ENCODE results near the gene MAEA. TPM values are rescaled to one million over a fixed set of nuclear protein-coding genes. Genes with fewer than 3 reads are reported as not detected.
A peak's percentile ranks its signal among the peaks of the same experiment; 100 is the strongest.

The MAEA gene
- total and polyA plus RNA-seq, 10 of the 15 experiments (the other 5 are each of a cell fraction or from before 2014, with no cell fraction given): 3.6 to 67.1 (median 54.6) TPM

DNA sequence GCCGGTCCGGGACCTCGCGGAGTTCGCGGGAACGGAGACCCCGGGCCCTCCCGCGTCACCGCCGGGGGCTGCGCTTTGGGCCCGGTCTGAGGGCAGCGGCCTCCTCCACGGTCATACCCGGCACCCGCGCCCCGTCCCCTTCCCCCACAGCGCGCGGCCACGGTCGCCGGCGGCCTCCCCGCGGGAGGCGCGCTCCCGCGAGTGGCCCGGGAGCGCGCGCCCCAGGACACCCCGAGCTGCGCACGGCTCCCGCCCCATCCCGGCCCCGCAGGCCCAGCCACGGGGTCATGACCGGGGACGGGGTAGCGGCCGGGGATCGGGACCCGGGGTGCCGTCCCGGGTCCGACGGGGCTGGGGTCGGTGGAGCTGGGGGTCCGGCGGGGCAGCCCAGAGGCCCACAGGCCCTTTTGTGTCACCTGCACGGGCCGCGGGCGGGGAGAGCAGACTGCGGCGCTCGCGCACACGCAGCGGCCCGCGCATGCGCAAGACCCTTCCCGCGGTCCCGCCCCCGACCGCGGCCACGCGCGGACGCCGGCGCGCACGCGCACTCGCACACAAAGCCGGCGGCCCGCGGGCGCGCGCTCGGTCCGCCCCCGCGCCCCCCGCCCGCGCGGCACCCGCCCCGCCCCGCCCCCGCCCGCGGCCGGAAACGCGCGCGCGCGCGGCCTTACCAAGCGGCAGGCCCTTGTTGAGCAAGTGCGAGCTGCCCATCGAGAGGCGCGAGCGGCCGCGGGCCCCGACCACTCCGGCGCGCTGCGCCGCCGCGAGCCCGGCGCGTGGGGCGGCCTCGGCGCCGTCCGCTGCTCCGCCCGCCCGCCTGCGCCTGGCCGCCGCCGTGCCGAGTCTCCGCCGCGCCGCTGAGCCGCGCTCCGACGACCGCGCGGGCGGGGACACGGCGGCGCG lies 41.2 kb upstream of the MAEA start, which contains the start of gene CTBP1 (continued):
- TF ChIP-seq ETV6 (conservative IDR thresholded peaks at IDR 0.05 in 1 of 2, IDR thresholded peaks at IDR 0.05 in 1 of 2; ENCODE audit: borderline replicate concordance in 1 of 2, low read depth in 1 of 2) (no peak), HCFC1 (IDR thresholded peaks at IDR 0.05; ENCODE audit: low read length) (no peak; the same call in 1 of the 2 replicates), MXI1 (IDR thresholded peaks at IDR 0.05; ENCODE audit: low read depth, low read length) (peak; percentile 37; the same call in 1 of the 2 replicates), POLR2AphosphoS5 (IDR thresholded peaks at IDR 0.05; ENCODE audit: low read length) (peak; percentile 50; the same call in 1 of the 2 replicates), HDAC2 (IDR thresholded peaks at IDR 0.05) (no peak), CBX5 (IDR thresholded peaks at IDR 0.05; ENCODE audit: low read depth) (no peak), NFXL1 (IDR thresholded peaks at IDR 0.05; ENCODE audit: borderline replicate concordance) (peak; percentile 16; the same call in 1 of the 2 replicates), LARP7 (IDR thresholded peaks at IDR 0.05) (peak; percentile 87; the same call in 1 of the 2 replicates), TAF1 (IDR thresholded peaks at IDR 0.05; ENCODE audit: borderline replicate concordance, low read depth, low read length) (no peak), CEBPB (IDR thresholded peaks at IDR 0.05; ENCODE audit: borderline replicate concordance in 1 of 2, low read depth in 2 of 2, low read length in 2 of 2) (no peak), RBBP5 (conservative IDR thresholded peaks at IDR 0.05) (no peak), ZNF217 (IDR thresholded peaks at IDR 0.05) (peak; percentile 48; the same call in 1 of the 2 replicates), ZNF207 (IDR thresholded peaks at IDR 0.05; ENCODE audit: borderline replicate concordance) (peak; percentile 72; the same call in 1 of the 2 replicates), KDM1A (IDR thresholded peaks at IDR 0.05; ENCODE audit: borderline replicate concordance) (no peak), ZNF24 (IDR thresholded peaks at IDR 0.05) (no peak), BHLHE40 (IDR thresholded peaks at IDR 0.05; ENCODE audit: borderline replicate concordance in 1 of 2, low read depth in 2 of 2, low read length in 1 of 2) (peak; percentile 69 to 94), SP1 (IDR thresholded peaks at IDR 0.05; ENCODE audit: low read depth, low read length) (peak; percentile 15), YY1 (IDR thresholded peaks at IDR 0.05; ENCODE audit: low read depth, low read length) (peak; percentile 22; the same call in 1 of the 2 replicates), NBN (IDR thresholded peaks at IDR 0.05) (no peak), KLF5 (IDR thresholded peaks at IDR 0.05; ENCODE audit: partially characterized antibody) (peak; percentile 71)
- TF ChIP-seq, protein P1, sequence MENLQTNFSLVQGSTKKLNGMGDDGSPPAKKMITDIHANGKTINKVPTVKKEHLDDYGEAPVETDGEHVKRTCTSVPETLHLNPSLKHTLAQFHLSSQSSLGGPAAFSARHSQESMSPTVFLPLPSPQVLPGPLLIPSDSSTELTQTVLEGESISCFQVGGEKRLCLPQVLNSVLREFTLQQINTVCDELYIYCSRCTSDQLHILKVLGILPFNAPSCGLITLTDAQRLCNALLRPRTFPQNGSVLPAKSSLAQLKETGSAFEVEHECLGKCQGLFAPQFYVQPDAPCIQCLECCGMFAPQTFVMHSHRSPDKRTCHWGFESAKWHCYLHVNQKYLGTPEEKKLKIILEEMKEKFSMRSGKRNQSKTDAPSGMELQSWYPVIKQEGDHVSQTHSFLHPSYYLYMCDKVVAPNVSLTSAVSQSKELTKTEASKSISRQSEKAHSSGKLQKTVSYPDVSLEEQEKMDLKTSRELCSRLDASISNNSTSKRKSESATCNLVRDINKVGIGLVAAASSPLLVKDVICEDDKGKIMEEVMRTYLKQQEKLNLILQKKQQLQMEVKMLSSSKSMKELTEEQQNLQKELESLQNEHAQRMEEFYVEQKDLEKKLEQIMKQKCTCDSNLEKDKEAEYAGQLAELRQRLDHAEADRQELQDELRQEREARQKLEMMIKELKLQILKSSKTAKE (IDR thresholded peaks at IDR 0.05; ENCODE audit: low read depth, poor library complexity, severe bottlenecking): no peak
- TF ChIP-seq, protein P2, sequence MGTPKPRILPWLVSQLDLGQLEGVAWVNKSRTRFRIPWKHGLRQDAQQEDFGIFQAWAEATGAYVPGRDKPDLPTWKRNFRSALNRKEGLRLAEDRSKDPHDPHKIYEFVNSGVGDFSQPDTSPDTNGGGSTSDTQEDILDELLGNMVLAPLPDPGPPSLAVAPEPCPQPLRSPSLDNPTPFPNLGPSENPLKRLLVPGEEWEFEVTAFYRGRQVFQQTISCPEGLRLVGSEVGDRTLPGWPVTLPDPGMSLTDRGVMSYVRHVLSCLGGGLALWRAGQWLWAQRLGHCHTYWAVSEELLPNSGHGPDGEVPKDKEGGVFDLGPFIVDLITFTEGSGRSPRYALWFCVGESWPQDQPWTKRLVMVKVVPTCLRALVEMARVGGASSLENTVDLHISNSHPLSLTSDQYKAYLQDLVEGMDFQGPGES (IDR thresholded peaks at IDR 0.05): no peak
- TF ChIP-seq, protein P3, sequence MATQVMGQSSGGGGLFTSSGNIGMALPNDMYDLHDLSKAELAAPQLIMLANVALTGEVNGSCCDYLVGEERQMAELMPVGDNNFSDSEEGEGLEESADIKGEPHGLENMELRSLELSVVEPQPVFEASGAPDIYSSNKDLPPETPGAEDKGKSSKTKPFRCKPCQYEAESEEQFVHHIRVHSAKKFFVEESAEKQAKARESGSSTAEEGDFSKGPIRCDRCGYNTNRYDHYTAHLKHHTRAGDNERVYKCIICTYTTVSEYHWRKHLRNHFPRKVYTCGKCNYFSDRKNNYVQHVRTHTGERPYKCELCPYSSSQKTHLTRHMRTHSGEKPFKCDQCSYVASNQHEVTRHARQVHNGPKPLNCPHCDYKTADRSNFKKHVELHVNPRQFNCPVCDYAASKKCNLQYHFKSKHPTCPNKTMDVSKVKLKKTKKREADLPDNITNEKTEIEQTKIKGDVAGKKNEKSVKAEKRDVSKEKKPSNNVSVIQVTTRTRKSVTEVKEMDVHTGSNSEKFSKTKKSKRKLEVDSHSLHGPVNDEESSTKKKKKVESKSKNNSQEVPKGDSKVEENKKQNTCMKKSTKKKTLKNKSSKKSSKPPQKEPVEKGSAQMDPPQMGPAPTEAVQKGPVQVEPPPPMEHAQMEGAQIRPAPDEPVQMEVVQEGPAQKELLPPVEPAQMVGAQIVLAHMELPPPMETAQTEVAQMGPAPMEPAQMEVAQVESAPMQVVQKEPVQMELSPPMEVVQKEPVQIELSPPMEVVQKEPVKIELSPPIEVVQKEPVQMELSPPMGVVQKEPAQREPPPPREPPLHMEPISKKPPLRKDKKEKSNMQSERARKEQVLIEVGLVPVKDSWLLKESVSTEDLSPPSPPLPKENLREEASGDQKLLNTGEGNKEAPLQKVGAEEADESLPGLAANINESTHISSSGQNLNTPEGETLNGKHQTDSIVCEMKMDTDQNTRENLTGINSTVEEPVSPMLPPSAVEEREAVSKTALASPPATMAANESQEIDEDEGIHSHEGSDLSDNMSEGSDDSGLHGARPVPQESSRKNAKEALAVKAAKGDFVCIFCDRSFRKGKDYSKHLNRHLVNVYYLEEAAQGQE (IDR thresholded peaks at IDR 0.05; ENCODE audit: low read depth, low read length): no peak

Data from GM12878 (cell line).